PC-9 (cell line): ENCODE results near the gene OSGIN1.

Experiments used
- CTCF ChIP-seq: fragments of 200-600 bp; sonication (generic); conservative IDR thresholded peaks from 2 replicates; pipeline ENCODE4 v1.6.1; 2017; ENCODE audit warnings: mixed run types, antibody characterized with exemption, mild to moderate bottlenecking, moderate library complexity
- EZH2 ChIP-seq: fragments of 200-600 bp; sonication (generic); IDR thresholded peaks from 2 replicates; pipeline ENCODE4 v1.8.0; 2017; ENCODE audit warnings: antibody characterized with exemption, low read depth

- TF ChIP-seq CTCF (no peak), EZH2 (no peak)
These were observed 22.1 kb upstream of the OSGIN1 start for GRCh38 chr16:83930730-83931500.
